Neural progenitor cell (in vitro differentiated cells): ENCODE measurements around the gene PHOSPHO1. TPM values are rescaled to one million over a fixed set of nuclear protein-coding genes. Genes with fewer than 3 reads are reported as not detected.

Experiments used
- DNase-seq: peaks from one replicate; pipeline ENCODE4 v3.0.0-alpha.2; 2016; ENCODE audit warnings: low spot score
- H2AFZ ChIP-seq: fragments of 200-600 bp; sonication (generic); replicated peaks from 2 replicates; pipeline ENCODE4 v1.6.1; 2016; ENCODE audit warnings: antibody characterized with exemption
- H3F3A ChIP-seq: fragments of 200-600 bp; sonication (generic); 2 replicates; pipeline ENCODE4 v1.6.1; 2016; ENCODE audit warnings: antibody characterized with exemption, low read depth
- H3K27ac ChIP-seq: fragments of 200-600 bp; sonication (generic); 2 replicates; pipeline ENCODE4 v1.5.1; 2016; ENCODE audit warnings: mild to moderate bottlenecking
- H3K27me3 ChIP-seq: fragments of 200-600 bp; sonication (generic); 2 replicates; pipeline ENCODE4 v1.6.1; 2016; ENCODE audit warnings: mild to moderate bottlenecking, moderate library complexity
- H3K36me3 ChIP-seq: fragments of 200-600 bp; sonication (generic); 2 replicates; pipeline ENCODE4 v1.5.1; 2016
- H3K4me1 ChIP-seq: fragments of 200-600 bp; sonication (generic); 2 replicates; pipeline ENCODE4 v1.6.1; 2016; ENCODE audit warnings: mixed run types
- H3K4me2 ChIP-seq: fragments of 200-600 bp; sonication (generic); 2 replicates; pipeline ENCODE4 v1.6.1; 2016
- H3K4me3 ChIP-seq: fragments of 200-600 bp; sonication (generic); 2 replicates; pipeline ENCODE4 v1.5.1; 2016
- H3K79me2 ChIP-seq: fragments of 200-600 bp; sonication (generic); 2 replicates; pipeline ENCODE4 v1.6.1; 2016; ENCODE audit warnings: low read depth
- H3K9ac ChIP-seq: fragments of 200-600 bp; sonication (generic); 2 replicates; pipeline ENCODE4 v1.6.1; 2016
- H3K9me3 ChIP-seq: fragments of 200-600 bp; sonication (generic); 2 replicates; pipeline ENCODE4 v1.5.1; 2016; ENCODE audit warnings: low read depth
- H4K20me1 ChIP-seq: fragments of 200-600 bp; sonication (generic); 2 replicates; pipeline ENCODE4 v1.6.1; 2016; ENCODE audit warnings: low read depth
- H3K27ac Mint-ChIP-seq: 3 replicates; pipeline ENCODE4 v1.8.0; 2021; ENCODE audit warnings: mixed read lengths
- H3K27me3 Mint-ChIP-seq: 2 replicates; pipeline ENCODE4 v1.8.0; 2022; ENCODE audit warnings: low read depth, mild to moderate bottlenecking, inconsistent platforms, moderate library complexity, mixed read lengths; ENCODE audit not compliant: insufficient read depth
- H3K36me3 Mint-ChIP-seq: 3 replicates; pipeline ENCODE4 v1.8.0; 2021; ENCODE audit warnings: mixed read lengths
- H3K4me1 Mint-ChIP-seq: 3 replicates; pipeline ENCODE4 v1.8.0; 2021; ENCODE audit warnings: mixed read lengths
- H3K4me3 Mint-ChIP-seq: 3 replicates; pipeline ENCODE4 v1.8.0; 2021; ENCODE audit warnings: mild to moderate bottlenecking, moderate library complexity, mixed read lengths
- H3K9me3 Mint-ChIP-seq: 3 replicates; pipeline ENCODE4 v1.8.0; 2020; ENCODE audit warnings: mixed read lengths
- EZH2 ChIP-seq: fragments of 200-600 bp; sonication (generic); IDR thresholded peaks from 2 replicates; pipeline ENCODE4 v1.6.1; 2017; ENCODE audit warnings: antibody characterized with exemption, mild to moderate bottlenecking, moderate library complexity
- EZH2phosphoT487 ChIP-seq: fragments of 200-600 bp; sonication (generic); IDR thresholded peaks from 2 replicates; pipeline ENCODE4 v1.6.1; 2017; ENCODE audit warnings: antibody characterized with exemption
- total RNA-seq: library from RNA; depleted of rRNA; stranded (reverse); fragments of >200 nt; gene quantifications from 2 replicates; pipeline ENCODE4 v1.2.3, GENCODE V29; 2015; ENCODE audit warnings: low replicate concordance
- TF ChIP-seq, protein P1 (sequence below): fragments of 200-600 bp; sonication (generic); IDR thresholded peaks from 2 replicates; pipeline ENCODE4 v1.5.1; 2017; ENCODE audit warnings: antibody characterized with exemption, mild to moderate bottlenecking

Gene PHOSPHO1
- total RNA-seq, 1 donor from 2014 or later: not detected

DNA sequence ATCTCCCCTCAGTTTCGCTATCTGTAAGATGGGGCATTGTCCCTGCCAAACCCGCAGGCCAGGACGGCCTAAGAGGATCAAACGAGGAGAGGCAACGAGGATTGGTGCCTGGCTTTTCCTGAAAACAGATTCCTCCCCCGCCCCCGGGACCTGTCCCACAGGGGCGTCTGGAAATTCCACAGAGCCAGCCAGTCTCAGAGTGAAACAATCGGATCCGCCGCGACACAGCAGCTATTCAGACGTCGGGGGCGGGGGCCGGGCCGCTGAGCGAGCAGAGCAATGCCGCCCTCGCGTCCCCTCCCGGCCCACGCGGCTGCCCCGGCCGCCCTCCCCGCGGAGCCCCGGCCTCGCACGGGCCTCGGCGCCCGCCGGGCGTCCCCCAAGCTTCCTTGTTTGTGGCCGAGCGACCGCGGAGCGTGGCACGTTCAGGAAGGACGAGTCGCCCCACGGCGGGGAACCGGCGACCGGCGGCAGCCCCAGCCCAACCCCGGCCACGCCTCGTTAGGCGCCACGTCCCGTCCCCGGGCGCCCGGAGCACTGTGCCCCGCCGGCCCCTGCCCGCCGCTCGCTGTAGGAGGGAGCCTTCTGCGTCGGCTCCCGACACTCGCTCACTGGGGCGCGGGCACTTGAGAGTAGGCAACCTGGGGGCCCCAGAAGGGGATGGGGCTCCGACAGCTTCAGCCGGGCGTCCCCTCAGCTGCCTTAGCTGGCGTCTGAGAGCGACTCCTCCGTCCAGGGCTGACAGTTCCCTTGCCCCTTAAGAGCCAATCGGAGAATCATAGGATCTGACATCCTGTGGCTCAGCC lies 29.6 kb upstream of the PHOSPHO1 start:
- Mint-ChIP-seq H3K27ac (no peak overlapping the region), H3K4me3 (peak overlapping the region; percentile 85), H3K9me3 (no peaks in the 10 kb centered on the region), H3K4me1 (peaks cover 10% of the 10 kb centered on the region), H3K27me3 (peaks cover 10% of the 10 kb centered on the region), H3K36me3 (no peaks in the 10 kb centered on the region)
- Histone ChIP-seq H3K4me1 (no peaks in the 10 kb centered on the region), H3K36me3 (no peaks in the 10 kb centered on the region), H3K27me3 (peaks cover 30% of the 10 kb centered on the region), H2AFZ (peak overlapping the region; percentile 98), H3F3A (peaks cover 13% of the 10 kb centered on the region), H3K4me3 (peak overlapping the region; percentile 60), H3K9me3 (no peaks in the 10 kb centered on the region), H3K9ac (no peak overlapping the region), H4K20me1 (no peaks in the 10 kb centered on the region), H3K79me2 (no peaks in the 10 kb centered on the region), H3K27ac (no peak overlapping the region), H3K4me2 (peak overlapping the region; percentile 81)
- TF ChIP-seq EZH2: peak; percentile 70
- TF ChIP-seq, protein P1, sequence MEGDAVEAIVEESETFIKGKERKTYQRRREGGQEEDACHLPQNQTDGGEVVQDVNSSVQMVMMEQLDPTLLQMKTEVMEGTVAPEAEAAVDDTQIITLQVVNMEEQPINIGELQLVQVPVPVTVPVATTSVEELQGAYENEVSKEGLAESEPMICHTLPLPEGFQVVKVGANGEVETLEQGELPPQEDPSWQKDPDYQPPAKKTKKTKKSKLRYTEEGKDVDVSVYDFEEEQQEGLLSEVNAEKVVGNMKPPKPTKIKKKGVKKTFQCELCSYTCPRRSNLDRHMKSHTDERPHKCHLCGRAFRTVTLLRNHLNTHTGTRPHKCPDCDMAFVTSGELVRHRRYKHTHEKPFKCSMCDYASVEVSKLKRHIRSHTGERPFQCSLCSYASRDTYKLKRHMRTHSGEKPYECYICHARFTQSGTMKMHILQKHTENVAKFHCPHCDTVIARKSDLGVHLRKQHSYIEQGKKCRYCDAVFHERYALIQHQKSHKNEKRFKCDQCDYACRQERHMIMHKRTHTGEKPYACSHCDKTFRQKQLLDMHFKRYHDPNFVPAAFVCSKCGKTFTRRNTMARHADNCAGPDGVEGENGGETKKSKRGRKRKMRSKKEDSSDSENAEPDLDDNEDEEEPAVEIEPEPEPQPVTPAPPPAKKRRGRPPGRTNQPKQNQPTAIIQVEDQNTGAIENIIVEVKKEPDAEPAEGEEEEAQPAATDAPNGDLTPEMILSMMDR: no peak
- TF ChIP-seq EZH2phosphoT487: peak; percentile 57
- peak; percentile 82 for DNase-seq

DNA sequence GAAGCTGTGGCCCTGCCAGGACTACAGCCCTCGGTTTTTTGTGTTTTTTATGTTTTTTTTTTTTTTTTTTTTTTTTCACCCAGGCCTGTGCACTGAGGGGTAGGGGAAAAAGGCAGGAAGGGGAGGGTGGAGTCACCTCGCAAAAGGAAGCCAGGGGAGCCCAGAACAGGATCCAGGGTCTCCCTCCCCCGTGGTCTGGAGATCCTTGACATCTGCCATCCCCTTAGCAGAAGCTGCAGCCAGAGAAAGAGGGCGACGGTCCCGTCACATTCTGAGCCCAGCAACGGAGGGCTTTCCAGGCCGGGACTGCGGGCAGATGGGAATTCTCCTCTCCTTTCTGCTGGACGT lies 29.1 kb upstream of the PHOSPHO1 start:
- no peaks in the 10 kb centered on the region for H3K79me2 ChIP-seq
- Mint-ChIP-seq H3K27ac (no peak overlapping the region), H3K36me3 (no peaks in the 10 kb centered on the region), H3K9me3 (no peaks in the 10 kb centered on the region), H3K4me3 (peak overlapping the region; percentile 85), H3K4me1 (peaks cover 7% of the 10 kb centered on the region), H3K27me3 (peaks cover 10% of the 10 kb centered on the region)
- H3K4me3 ChIP-seq: peak overlapping the region; percentile 60
- DNase-seq: no peak
- TF ChIP-seq EZH2 (no peak), EZH2phosphoT487 (no peak)
- TF ChIP-seq, protein P1: no peak
- H3F3A ChIP-seq: peaks cover 13% of the 10 kb centered on the region
- no peak overlapping the region for H2AFZ ChIP-seq
- no peaks in the 10 kb centered on the region for H3K9me3 ChIP-seq
- no peaks in the 10 kb centered on the region for H3K36me3 ChIP-seq
- no peaks in the 10 kb centered on the region for H3K4me1 ChIP-seq
- H3K4me2 ChIP-seq: peak overlapping the region; percentile 81
- H4K20me1 ChIP-seq: no peaks in the 10 kb centered on the region
- H3K27me3 ChIP-seq: peaks cover 30% of the 10 kb centered on the region
- H3K27ac ChIP-seq: no peak overlapping the region
- H3K9ac ChIP-seq: no peak overlapping the region

DNA sequence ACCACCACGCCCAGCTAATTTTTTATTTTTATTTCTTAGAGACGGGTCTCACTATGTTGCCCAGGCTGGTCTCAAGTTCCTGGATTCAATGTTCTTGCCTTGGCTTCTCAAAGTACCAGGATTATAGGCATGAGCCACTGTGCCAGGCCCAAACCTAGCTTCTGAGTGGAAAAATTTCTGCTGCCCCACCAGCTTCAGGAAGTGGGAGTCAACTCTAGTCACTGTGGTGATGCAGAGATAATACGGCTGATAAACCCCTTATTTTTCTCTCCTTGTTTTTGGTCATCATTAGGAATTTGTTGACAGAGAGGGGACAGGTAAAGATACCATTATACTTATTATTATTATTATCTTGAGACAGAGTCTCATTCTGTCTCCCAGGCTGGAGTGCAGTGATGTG lies 27.8 kb upstream of the PHOSPHO1 start:
- Histone ChIP-seq H4K20me1 (no peaks in the 10 kb centered on the region), H3K27ac (no peak overlapping the region), H3K9ac (no peak overlapping the region), H3K9me3 (no peaks in the 10 kb centered on the region), H2AFZ (no peak overlapping the region), H3K27me3 (peaks cover 30% of the 10 kb centered on the region), H3K36me3 (no peaks in the 10 kb centered on the region), H3K4me2 (no peak overlapping the region), H3F3A (peaks cover 13% of the 10 kb centered on the region), H3K79me2 (no peaks in the 10 kb centered on the region), H3K4me1 (no peaks in the 10 kb centered on the region), H3K4me3 (no peak overlapping the region)
- no peak for TF ChIP-seq EZH2
- TF ChIP-seq EZH2phosphoT487: no peak
- TF ChIP-seq, protein P1: no peak
- Mint-ChIP-seq H3K27me3 (peaks cover 4% of the 10 kb centered on the region), H3K4me3 (no peak overlapping the region), H3K27ac (no peak overlapping the region), H3K4me1 (peaks cover 7% of the 10 kb centered on the region), H3K9me3 (no peaks in the 10 kb centered on the region), H3K36me3 (no peaks in the 10 kb centered on the region)
- DNase-seq: no peak
